ENCODE results near the gene ARMC5.

DNA sequence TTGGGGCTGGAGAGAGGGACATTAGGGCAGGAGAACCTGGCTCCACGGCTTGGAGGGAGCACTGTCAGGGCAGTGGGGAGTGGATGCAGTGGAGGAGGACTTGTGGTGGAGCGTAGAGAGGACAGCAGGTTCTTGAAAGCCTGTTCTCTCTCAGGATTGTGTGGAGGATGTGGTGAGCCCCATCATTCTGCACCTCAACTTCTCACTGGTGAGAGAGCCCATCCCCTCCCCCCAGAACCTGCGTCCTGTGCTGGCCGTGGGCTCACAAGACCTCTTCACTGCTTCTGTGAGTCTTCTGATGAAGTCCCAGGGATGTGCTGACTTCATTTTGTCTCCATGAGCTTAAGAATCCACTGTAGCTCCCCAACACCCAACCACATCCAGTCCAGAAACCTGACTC, 44.6 kb upstream of the ARMC5 start:
- TF ChIP-seq EP300 (IDR thresholded peaks at IDR 0.05) (no peak), POLR2A (IDR thresholded peaks at IDR 0.05) (no peak)
